Measurements from ENCODE around the gene KCNQ1. TPM values are rescaled to one million over a fixed set of nuclear protein-coding genes. Genes with fewer than 3 reads are reported as not detected.

The KCNQ1 gene
- total and polyA plus RNA-seq, 2 experiments from 2014 or later: 0.45 to 0.87 TPM

- TF ChIP-seq NANOG (IDR thresholded peaks at IDR 0.05; ENCODE audit: borderline replicate concordance): no peak
- no peak for TF ChIP-seq EZH2phosphoT487 (IDR thresholded peaks at IDR 0.05; ENCODE audit: unreplicated experiment)
- TF ChIP-seq CREB1 (CRISPR knock-in tag; IDR thresholded peaks at IDR 0.05; ENCODE audit: low read depth): no peak
- no peak for TF ChIP-seq ZNF462 (CRISPR knock-in tag; IDR thresholded peaks at IDR 0.05)
- no peak for TF ChIP-seq STAT1 (IDR thresholded peaks at IDR 0.05; ENCODE audit: unreplicated experiment)
- TF ChIP-seq POLR2AphosphoS5 (IDR thresholded peaks at IDR 0.05; ENCODE audit: low read depth): no peak
- TF ChIP-seq ZNF331 (CRISPR knock-in tag; IDR thresholded peaks at IDR 0.05; ENCODE audit: low read depth): no peak
- TF ChIP-seq JUNB (IDR thresholded peaks at IDR 0.05; ENCODE audit: unreplicated experiment): no peak
Observed at GRCh38 chr11:2591805-2592204, 147.0 kb downstream of the KCNQ1 start (continued).

GRCh38 chr11:2592559-2593392 is 148.0 kb downstream of the KCNQ1 start:
- no peaks in the 10 kb centered on the region for H4K20me1 ChIP-seq (replicated peaks; ENCODE audit: insufficient read depth)
- H3F3A ChIP-seq (replicated peaks; ENCODE audit: low read depth): no peaks in the 10 kb centered on the region
- no peaks in the 10 kb centered on the region for H3K79me2 ChIP-seq (replicated peaks; ENCODE audit: insufficient read depth)
- no peak overlapping the region for H3K27ac ChIP-seq (ENCODE audit: low read depth)
- no peak overlapping the region for H3K4me2 ChIP-seq
- no peaks in the 10 kb centered on the region for H3K36me3 ChIP-seq (ENCODE audit: insufficient read depth)
- ATAC-seq (no peak), DNase-seq (ENCODE audit: low spot score) (no peak)
- peaks cover 99% of the 10 kb centered on the region for H3K27me3 ChIP-seq (ENCODE audit: insufficient read depth)
- H3K9me3 Mint-ChIP-seq: peaks cover 9% of the 10 kb centered on the region
- peaks cover 4% of the 10 kb centered on the region; the same call in 1 of the 3 replicates for H3K36me3 Mint-ChIP-seq (ENCODE audit: low read depth)
- TF ChIP-seq ZNF331 (CRISPR knock-in tag; IDR thresholded peaks at IDR 0.05; ENCODE audit: low read depth): no peak
- no peak for TF ChIP-seq ZNF114 (CRISPR knock-in tag; IDR thresholded peaks at IDR 0.05)
- TF ChIP-seq NANOG (IDR thresholded peaks at IDR 0.05; ENCODE audit: borderline replicate concordance): no peak
- no peak overlapping the region for H2AFZ ChIP-seq
- peaks cover 3% of the 10 kb centered on the region; the same call in 1 of the 3 replicates for H3K4me1 Mint-ChIP-seq
- H3K4me3 ChIP-seq: no peak overlapping the region
- no peaks in the 10 kb centered on the region for H3K4me1 ChIP-seq (ENCODE audit: insufficient read depth)
- H3K27ac Mint-ChIP-seq: no peak overlapping the region
- no peak overlapping the region for H3K4me3 Mint-ChIP-seq
- H3K9me2 ChIP-seq (ENCODE audit: insufficient read depth): no peaks in the 10 kb centered on the region
- peaks cover 89% of the 10 kb centered on the region for H3K27me3 Mint-ChIP-seq (ENCODE audit: insufficient read depth, low read depth, poor library complexity)

All from GM23338 (cell line).